BE2C (cell line): Measurements from ENCODE around the gene SSTR5.
A peak's percentile ranks its signal among the peaks of the same experiment; 100 is the strongest.

Source experiments
- DNase-seq: peaks from one replicate; pipeline ENCODE4 v3.0.0-alpha.2; 2020
- H3K27me3 ChIP-seq: fragments of 250-450 bp; sonication (Bioruptor Pico); 2 replicates; pipeline ENCODE4 v1.5.1; 2020; ENCODE audit warnings: mild to moderate bottlenecking
- H3K36me3 ChIP-seq: fragments of 250-450 bp; sonication (Bioruptor Pico); 2 replicates; pipeline ENCODE4 v1.5.1; 2020; ENCODE audit warnings: mild to moderate bottlenecking
- H3K4me1 ChIP-seq: fragments of 250-450 bp; sonication (Bioruptor Pico); 2 replicates; pipeline ENCODE4 v1.5.1; 2020
- H3K4me3 ChIP-seq: 2 replicates; pipeline ENCODE4 v1.5.1; 2011; ENCODE audit warnings: low read depth, low read length
- H3K9me3 ChIP-seq: fragments of 250-450 bp; sonication (Bioruptor Pico); 2 replicates; pipeline ENCODE4 v1.5.1; 2020
- TF ChIP-seq, protein P1 (sequence below): IDR thresholded peaks from 2 replicates; pipeline ENCODE4 v1.5.1; 2012; ENCODE audit warnings: mild to moderate bottlenecking, low read depth, low read length

Gene SSTR5

GRCh38 chr16:1033128-1033679 is 39.3 kb upstream of the SSTR5 start:
- peaks cover 11% of the 10 kb centered on the region for H3K27me3 ChIP-seq
- H3K36me3 ChIP-seq = no peaks in the 10 kb centered on the region

GRCh38 chr16:1034230-1035065 is 38.1 kb upstream of the SSTR5 start:
- DNase-seq = no peak
- H3K36me3 ChIP-seq = no peaks in the 10 kb centered on the region
- no peaks in the 10 kb centered on the region for H3K9me3 ChIP-seq
- no peak overlapping the region for H3K4me3 ChIP-seq
- H3K4me1 ChIP-seq = peaks cover 6% of the 10 kb centered on the region; the same call in 1 of the 2 replicates
- peaks cover under 1% of the 10 kb centered on the region; the same call in 1 of the 2 replicates for H3K27me3 ChIP-seq
- TF ChIP-seq, protein P1, sequence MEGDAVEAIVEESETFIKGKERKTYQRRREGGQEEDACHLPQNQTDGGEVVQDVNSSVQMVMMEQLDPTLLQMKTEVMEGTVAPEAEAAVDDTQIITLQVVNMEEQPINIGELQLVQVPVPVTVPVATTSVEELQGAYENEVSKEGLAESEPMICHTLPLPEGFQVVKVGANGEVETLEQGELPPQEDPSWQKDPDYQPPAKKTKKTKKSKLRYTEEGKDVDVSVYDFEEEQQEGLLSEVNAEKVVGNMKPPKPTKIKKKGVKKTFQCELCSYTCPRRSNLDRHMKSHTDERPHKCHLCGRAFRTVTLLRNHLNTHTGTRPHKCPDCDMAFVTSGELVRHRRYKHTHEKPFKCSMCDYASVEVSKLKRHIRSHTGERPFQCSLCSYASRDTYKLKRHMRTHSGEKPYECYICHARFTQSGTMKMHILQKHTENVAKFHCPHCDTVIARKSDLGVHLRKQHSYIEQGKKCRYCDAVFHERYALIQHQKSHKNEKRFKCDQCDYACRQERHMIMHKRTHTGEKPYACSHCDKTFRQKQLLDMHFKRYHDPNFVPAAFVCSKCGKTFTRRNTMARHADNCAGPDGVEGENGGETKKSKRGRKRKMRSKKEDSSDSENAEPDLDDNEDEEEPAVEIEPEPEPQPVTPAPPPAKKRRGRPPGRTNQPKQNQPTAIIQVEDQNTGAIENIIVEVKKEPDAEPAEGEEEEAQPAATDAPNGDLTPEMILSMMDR = no peak

More at GRCh38 chr16:1033128-1033679, 39.3 kb upstream of the SSTR5 start:
- H3K4me3 ChIP-seq = no peak overlapping the region
- DNase-seq = no peak
- H3K4me1 ChIP-seq = peaks cover 9% of the 10 kb centered on the region
- H3K9me3 ChIP-seq = no peaks in the 10 kb centered on the region
- TF ChIP-seq, protein P1 = no peak

GRCh38 chr16:1035066-1035415 is 37.5 kb upstream of the SSTR5 start:
- TF ChIP-seq, protein P1 = no peak
- no peak for DNase-seq
- peaks cover 6% of the 10 kb centered on the region; the same call in 1 of the 2 replicates for H3K4me1 ChIP-seq
- H3K4me3 ChIP-seq = no peak overlapping the region
- H3K36me3 ChIP-seq = no peaks in the 10 kb centered on the region
- no peaks in the 10 kb centered on the region for H3K9me3 ChIP-seq
- no peaks in the 10 kb centered on the region for H3K27me3 ChIP-seq

DNA sequence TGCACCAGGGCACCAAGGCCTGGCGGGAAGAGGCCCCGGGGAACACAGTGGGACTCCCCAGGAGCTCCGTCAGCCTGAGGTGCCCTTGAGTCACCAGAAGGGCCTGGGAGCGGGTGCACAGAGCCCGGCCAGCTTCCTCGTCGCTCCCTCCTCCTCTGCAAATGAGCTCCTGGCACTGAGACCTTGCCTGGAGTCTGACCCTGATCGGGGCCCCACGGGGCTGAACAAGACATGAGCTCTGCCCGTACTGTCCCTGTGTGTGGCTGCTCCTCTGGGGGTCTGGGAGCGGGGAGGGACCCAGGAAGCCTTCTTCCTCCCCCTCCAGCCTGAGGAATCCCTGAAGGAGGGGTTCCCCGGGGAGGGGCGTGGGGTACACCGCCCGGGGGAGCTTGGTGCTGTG is 36.4 kb upstream of the SSTR5 start:
- no peaks in the 10 kb centered on the region for H3K36me3 ChIP-seq
- TF ChIP-seq, protein P1 = no peak
- no peak overlapping the region for H3K4me3 ChIP-seq
- H3K4me1 ChIP-seq = peaks cover 4% of the 10 kb centered on the region; the same call in 1 of the 2 replicates
- H3K27me3 ChIP-seq = no peaks in the 10 kb centered on the region
- H3K9me3 ChIP-seq = no peaks in the 10 kb centered on the region
- no peak for DNase-seq

DNA sequence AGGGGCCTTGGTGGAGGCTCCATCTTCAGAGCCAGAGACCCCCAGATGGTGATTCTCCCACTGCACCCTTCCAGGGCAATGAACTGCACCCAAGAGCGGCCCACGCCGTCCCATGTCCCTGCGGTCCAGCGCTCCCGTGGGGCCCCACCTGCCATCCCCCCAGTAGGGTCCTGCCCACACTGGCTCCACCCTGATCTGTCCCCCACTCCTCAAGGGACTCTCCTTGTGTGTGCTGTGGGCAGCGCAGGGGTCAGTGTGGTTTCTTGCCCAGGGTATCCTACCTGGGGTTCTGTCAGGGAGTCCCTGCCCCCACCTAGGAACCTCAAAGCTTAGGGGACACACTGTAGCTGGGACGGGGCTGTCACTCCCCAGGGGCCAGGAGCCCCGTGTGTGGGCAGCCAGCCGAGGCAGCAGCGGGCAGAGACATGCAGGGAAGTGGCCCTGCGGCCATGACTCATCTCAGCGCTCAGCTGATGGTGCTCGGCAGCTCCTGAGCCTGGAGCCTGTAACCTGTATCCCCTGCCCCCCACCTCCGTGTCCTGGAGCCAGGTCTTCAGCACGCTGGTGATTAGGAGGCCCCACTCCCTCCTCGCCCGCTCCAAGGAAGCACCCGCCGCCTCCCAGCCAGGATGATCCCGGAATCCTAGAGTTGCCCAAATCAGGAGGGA is 35.7 kb upstream of the SSTR5 start:
- H3K4me3 ChIP-seq = no peak overlapping the region
- no peaks in the 10 kb centered on the region for H3K36me3 ChIP-seq
- peaks cover 4% of the 10 kb centered on the region; the same call in 1 of the 2 replicates for H3K4me1 ChIP-seq
- no peaks in the 10 kb centered on the region for H3K27me3 ChIP-seq
- TF ChIP-seq, protein P1 = no peak
- H3K9me3 ChIP-seq = no peaks in the 10 kb centered on the region; the same call in 1 of the 2 replicates
- peak; percentile 74 for DNase-seq
